ENCODE results near the gene LCN6. TPM values are rescaled to one million over a fixed set of nuclear protein-coding genes. Genes with fewer than 3 reads are reported as not detected.

The LCN6 gene
- total RNA-seq, 1 experiment from 2014 or later = not detected

DNA sequence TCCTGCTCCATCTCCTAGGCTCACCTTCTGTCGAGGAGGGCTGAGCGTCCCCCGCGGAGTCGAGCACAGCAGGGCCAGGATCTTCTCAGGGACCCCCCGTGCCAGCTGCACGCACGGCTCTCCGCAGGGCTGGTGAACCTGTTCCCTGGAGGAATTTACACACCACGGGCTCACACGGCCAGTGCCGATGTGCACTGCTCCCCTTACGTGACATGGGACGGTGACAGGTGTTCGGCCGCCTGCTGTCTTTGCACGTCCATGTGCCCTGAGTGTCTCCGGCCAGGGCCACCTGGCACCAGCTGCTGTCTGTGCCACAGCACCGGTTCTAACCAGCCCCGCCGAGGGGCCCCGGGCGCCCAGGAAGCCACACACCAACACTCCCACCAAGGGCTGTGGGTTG is 52.4 kb downstream of the LCN6 start:
- ChIA-PET CTCF (interaction anchor here (0.7 to 1.8 kb wide), 7 partner anchors 31 to 1243 kb away, joined by 3 to 6 read pairs (median 4); partner anchors contain the start of gene LCN8), POLR2A (interaction anchor here (0.6 to 3.7 kb wide), 4 partner anchors 10 to 226 kb away, joined by 3 to 44 read pairs (median 3); no protein-coding TSS in a partner anchor)
- H3K36me3 Mint-ChIP-seq (ENCODE audit: insufficient read depth, unreplicated experiment) = no peaks in the 10 kb centered on the region
- peak overlapping the region; percentile 70 for H3K27ac Mint-ChIP-seq (ENCODE audit: low read depth, unreplicated experiment)
- BruUV-seq (replicated peaks) = no TSS peak
- peaks cover 28% of the 10 kb centered on the region for H3K4me1 Mint-ChIP-seq (ENCODE audit: insufficient read depth, unreplicated experiment)
- no peaks in the 10 kb centered on the region for H3K9me3 Mint-ChIP-seq (ENCODE audit: unreplicated experiment)
- TF ChIP-seq, protein P1, sequence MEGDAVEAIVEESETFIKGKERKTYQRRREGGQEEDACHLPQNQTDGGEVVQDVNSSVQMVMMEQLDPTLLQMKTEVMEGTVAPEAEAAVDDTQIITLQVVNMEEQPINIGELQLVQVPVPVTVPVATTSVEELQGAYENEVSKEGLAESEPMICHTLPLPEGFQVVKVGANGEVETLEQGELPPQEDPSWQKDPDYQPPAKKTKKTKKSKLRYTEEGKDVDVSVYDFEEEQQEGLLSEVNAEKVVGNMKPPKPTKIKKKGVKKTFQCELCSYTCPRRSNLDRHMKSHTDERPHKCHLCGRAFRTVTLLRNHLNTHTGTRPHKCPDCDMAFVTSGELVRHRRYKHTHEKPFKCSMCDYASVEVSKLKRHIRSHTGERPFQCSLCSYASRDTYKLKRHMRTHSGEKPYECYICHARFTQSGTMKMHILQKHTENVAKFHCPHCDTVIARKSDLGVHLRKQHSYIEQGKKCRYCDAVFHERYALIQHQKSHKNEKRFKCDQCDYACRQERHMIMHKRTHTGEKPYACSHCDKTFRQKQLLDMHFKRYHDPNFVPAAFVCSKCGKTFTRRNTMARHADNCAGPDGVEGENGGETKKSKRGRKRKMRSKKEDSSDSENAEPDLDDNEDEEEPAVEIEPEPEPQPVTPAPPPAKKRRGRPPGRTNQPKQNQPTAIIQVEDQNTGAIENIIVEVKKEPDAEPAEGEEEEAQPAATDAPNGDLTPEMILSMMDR (IDR thresholded peaks at IDR 0.05; ENCODE audit: unreplicated experiment) = no peak
- H3K4me3 Mint-ChIP-seq (ENCODE audit: unreplicated experiment) = no peak overlapping the region
- H3K27me3 Mint-ChIP-seq (ENCODE audit: insufficient read depth, unreplicated experiment) = no peaks in the 10 kb centered on the region
- DNase-seq (ENCODE audit: unreplicated experiment) = no peak
- intact Hi-C loops (cut with micrococcal nuclease) = loop anchor here (2.0 kb wide), 2 partner anchors 25 to 207 kb away; no protein-coding TSS in a partner anchor

DNA sequence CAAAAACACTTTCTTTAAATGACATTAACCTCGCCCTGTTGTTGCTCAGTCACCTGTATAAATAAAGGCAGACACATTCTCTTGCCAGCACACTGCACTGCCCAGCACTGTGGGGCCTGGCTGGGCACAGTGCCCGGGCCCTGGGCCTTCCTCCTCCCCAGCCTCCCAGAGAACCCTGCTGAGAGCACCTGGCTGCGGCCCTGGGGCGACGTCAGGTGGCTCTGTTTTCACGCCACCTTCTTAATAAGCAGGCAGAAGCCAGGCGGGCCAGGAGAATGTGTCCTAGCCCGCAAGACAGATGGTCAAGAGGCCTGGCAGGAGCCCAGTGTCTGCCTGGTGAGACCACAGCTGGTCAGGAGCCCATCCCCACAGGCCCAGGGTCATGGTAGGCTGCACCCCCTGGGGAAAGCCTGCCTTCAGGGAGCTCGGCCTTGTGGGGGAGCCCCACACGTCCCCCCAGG is 52.9 kb downstream of the LCN6 start:
- peak; percentile 86 for DNase-seq (ENCODE audit: unreplicated experiment)
- intact Hi-C loops (cut with micrococcal nuclease) = loop anchor here (2.0 kb wide), 2 partner anchors 25 to 207 kb away; no protein-coding TSS in a partner anchor
- H3K4me3 Mint-ChIP-seq (ENCODE audit: unreplicated experiment) = no peak overlapping the region
- H3K9me3 Mint-ChIP-seq (ENCODE audit: unreplicated experiment) = no peaks in the 10 kb centered on the region
- TF ChIP-seq, protein P1 (IDR thresholded peaks at IDR 0.05; ENCODE audit: unreplicated experiment) = no peak
- H3K27ac Mint-ChIP-seq (ENCODE audit: low read depth, unreplicated experiment) = peak overlapping the region; percentile 70
- H3K4me1 Mint-ChIP-seq (ENCODE audit: insufficient read depth, unreplicated experiment) = peaks cover 29% of the 10 kb centered on the region
- POLR2A ChIA-PET = interaction anchor here (0.6 to 3.7 kb wide), 6 partner anchors 9 to 77 kb away, joined by 3 to 44 read pairs (median 3); no protein-coding TSS in a partner anchor
- no TSS peak for BruUV-seq (replicated peaks)
- CTCF ChIA-PET = interaction anchor here (0.7 to 1.8 kb wide), 7 partner anchors 32 to 1242 kb away, joined by 3 to 6 read pairs (median 4); partner anchors contain the start of gene LCN8
- no peaks in the 10 kb centered on the region for H3K27me3 Mint-ChIP-seq (ENCODE audit: insufficient read depth, unreplicated experiment)
- H3K36me3 Mint-ChIP-seq (ENCODE audit: insufficient read depth, unreplicated experiment) = no peaks in the 10 kb centered on the region

DNA sequence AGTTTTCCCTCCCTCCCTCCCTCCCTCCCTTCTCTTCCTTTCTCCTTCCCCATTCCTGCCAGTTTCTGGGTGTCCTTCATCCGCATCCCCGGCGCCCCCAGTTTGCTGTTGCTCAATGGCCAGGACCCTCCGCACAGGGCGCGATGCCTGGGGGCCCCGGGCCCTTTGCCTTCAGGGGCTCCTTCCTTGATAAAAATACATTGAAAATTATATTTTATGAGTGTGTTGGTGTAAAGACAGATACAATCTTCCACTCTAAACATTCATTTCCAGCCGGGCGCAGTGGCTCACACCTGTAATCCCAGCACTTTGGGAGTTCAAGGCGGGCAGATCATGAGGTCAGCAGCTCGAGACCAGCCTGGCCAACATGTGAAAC is 53.5 kb downstream of the LCN6 start:
- peaks cover 24% of the 10 kb centered on the region for H3K4me1 Mint-ChIP-seq (ENCODE audit: insufficient read depth, unreplicated experiment)
- no peak for DNase-seq (ENCODE audit: unreplicated experiment)
- no peaks in the 10 kb centered on the region for H3K36me3 Mint-ChIP-seq (ENCODE audit: insufficient read depth, unreplicated experiment)
- no peaks in the 10 kb centered on the region for H3K27me3 Mint-ChIP-seq (ENCODE audit: insufficient read depth, unreplicated experiment)
- H3K9me3 Mint-ChIP-seq (ENCODE audit: unreplicated experiment) = no peaks in the 10 kb centered on the region
- TF ChIP-seq, protein P1 (IDR thresholded peaks at IDR 0.05; ENCODE audit: unreplicated experiment) = no peak
- CTCF ChIA-PET = interaction anchor here (0.5 to 1.7 kb wide), 7 partner anchors 30 to 562 kb away, joined by 3 to 6 read pairs (median 3); no protein-coding TSS in a partner anchor
- H3K27ac Mint-ChIP-seq (ENCODE audit: low read depth, unreplicated experiment) = peak overlapping the region; percentile 70
- H3K4me3 Mint-ChIP-seq (ENCODE audit: unreplicated experiment) = no peak overlapping the region
- BruUV-seq (replicated peaks) = no TSS peak
- intact Hi-C loops (cut with micrococcal nuclease) = loop anchor here (2.0 to 5.0 kb wide), 3 partner anchors 26 to 206 kb away; no protein-coding TSS in a partner anchor
- POLR2A ChIA-PET = interaction anchor here (0.6 to 3.7 kb wide), 7 partner anchors 9 to 77 kb away, joined by 3 to 44 read pairs (median 4); no protein-coding TSS in a partner anchor

DNA sequence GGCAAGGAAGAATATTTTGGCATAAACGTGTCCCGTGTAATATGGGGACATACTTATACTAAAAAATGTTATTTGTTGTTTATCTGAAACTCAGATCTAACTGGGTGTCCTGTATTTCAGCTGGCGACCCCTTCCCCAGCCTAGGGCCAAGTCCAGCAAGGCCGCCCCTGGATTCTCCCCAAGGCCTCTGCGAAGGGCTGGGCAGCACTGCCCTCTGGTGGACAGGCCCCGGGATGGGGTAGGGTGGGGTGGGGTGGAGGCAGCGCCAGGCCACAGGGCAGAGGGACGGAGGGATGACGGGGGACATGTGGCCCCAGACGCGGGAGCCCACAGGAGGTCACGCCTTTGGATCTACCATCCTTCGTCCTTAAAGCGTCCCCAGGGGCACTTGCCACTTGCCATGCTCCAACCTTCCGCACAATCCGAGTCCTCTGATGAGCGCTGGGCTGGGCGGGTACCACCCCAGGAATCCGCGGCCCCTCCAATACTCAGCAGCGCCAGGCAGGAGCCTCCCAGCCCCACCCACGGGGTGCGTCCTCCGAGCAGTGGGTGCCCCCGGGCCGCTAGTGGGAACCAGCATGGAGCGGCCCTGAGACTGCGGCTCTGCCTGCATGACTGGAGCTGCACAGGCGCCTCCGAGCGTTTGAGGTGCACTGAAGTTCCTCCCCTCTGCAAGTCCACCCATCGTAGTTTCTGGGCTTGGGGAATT is 54.0 kb downstream of the LCN6 start:
- POLR2A ChIA-PET = interaction anchor here (0.5 to 3.7 kb wide), 11 partner anchors 9 to 179 kb away, joined by 3 to 44 read pairs (median 3); no protein-coding TSS in a partner anchor
- Mint-ChIP-seq H3K27me3 (ENCODE audit: insufficient read depth, unreplicated experiment) (no peaks in the 10 kb centered on the region), H3K4me3 (ENCODE audit: unreplicated experiment) (no peak overlapping the region), H3K9me3 (ENCODE audit: unreplicated experiment) (no peaks in the 10 kb centered on the region), H3K27ac (ENCODE audit: low read depth, unreplicated experiment) (peak overlapping the region; percentile 49), H3K36me3 (ENCODE audit: insufficient read depth, unreplicated experiment) (no peaks in the 10 kb centered on the region), H3K4me1 (ENCODE audit: insufficient read depth, unreplicated experiment) (peaks cover 24% of the 10 kb centered on the region)
- DNase-seq (ENCODE audit: unreplicated experiment) = peak; percentile 62
- CTCF ChIA-PET = interaction anchor here (0.5 to 1.7 kb wide), 13 partner anchors 12 to 562 kb away, joined by 3 to 6 read pairs (median 3); no protein-coding TSS in a partner anchor
- intact Hi-C loops (cut with micrococcal nuclease) = loop anchor here (2.0 to 5.0 kb wide), 3 partner anchors 26 to 206 kb away; no protein-coding TSS in a partner anchor
- BruUV-seq (replicated peaks) = no TSS peak
- TF ChIP-seq, protein P1 (IDR thresholded peaks at IDR 0.05; ENCODE audit: unreplicated experiment) = peak; percentile 79

Data from MCF 10A (cell line).